ENCODE measurements around the gene PTEN. TPM values are rescaled to one million over a fixed set of nuclear protein-coding genes. Genes with fewer than 3 reads are reported as not detected.
A peak's percentile ranks its signal among the peaks of the same experiment; 100 is the strongest.
"Not testable (repeated sequence)": the region's sequence is repeated elsewhere in the genome, so short reads cannot be mapped to it uniquely, and the experiment has no call there.

PTEN gene
- polyA plus RNA-seq, 1 experiment, result 29.6 TPM

- POLR2A ChIA-PET, result interaction anchor here (0.8 to 1.2 kb wide), 3 partner anchors 12 to 327 kb away, joined by 3 to 6 read pairs (median 3); no protein-coding TSS in a partner anchor
- TF ChIP-seq, protein P1, sequence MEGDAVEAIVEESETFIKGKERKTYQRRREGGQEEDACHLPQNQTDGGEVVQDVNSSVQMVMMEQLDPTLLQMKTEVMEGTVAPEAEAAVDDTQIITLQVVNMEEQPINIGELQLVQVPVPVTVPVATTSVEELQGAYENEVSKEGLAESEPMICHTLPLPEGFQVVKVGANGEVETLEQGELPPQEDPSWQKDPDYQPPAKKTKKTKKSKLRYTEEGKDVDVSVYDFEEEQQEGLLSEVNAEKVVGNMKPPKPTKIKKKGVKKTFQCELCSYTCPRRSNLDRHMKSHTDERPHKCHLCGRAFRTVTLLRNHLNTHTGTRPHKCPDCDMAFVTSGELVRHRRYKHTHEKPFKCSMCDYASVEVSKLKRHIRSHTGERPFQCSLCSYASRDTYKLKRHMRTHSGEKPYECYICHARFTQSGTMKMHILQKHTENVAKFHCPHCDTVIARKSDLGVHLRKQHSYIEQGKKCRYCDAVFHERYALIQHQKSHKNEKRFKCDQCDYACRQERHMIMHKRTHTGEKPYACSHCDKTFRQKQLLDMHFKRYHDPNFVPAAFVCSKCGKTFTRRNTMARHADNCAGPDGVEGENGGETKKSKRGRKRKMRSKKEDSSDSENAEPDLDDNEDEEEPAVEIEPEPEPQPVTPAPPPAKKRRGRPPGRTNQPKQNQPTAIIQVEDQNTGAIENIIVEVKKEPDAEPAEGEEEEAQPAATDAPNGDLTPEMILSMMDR (IDR thresholded peaks at IDR 0.05; ENCODE audit: insufficient read depth, low read depth, low read length), result no peak
- no peaks in the 10 kb centered on the region for H3K27me3 ChIP-seq (ENCODE audit: control insufficient read depth, insufficient read depth, low read length)
- H3K4me3 ChIP-seq (ENCODE audit: low read depth, low read length), result peak overlapping the region; percentile 84
- CTCF ChIA-PET, result interaction anchor here (0.7 to 6.3 kb wide), 11 partner anchors 12 to 693 kb away, joined by 3 to 45 read pairs (median 4); no protein-coding TSS in a partner anchor
- H3K36me3 ChIP-seq (ENCODE audit: control insufficient read depth, insufficient read depth, low read length), result no peaks in the 10 kb centered on the region
- peak; percentile 73 for DNase-seq (ENCODE audit: low read depth)
Measured at GRCh38 chr10:87861953-87862678, 1.3 kb upstream of the PTEN start.

DNA sequence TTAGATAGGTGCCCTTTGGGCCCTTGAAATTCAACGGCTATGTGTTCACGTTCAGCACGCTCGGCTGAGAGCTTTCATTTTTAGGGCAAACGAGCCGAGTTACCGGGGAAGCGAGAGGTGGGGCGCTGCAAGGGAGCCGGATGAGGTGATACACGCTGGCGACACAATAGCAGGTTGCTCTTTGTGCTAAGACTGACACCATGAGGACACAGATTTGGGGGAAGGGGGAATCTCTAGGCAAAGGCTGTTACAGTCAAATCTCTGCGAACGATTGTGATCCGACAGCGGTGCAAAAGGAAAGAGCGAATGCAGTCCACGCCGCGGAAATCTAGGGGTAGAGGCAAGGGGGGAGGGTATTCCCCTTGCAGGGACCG is 759 bp upstream of the PTEN start:
- TF ChIP-seq, protein P1 (IDR thresholded peaks at IDR 0.05; ENCODE audit: insufficient read depth, low read depth, low read length), result 0 out of 2 replicates have a peak, but pooled peaks have one; percentile 3
- peak overlapping the region; percentile 84 for H3K4me3 ChIP-seq (ENCODE audit: low read depth, low read length)
- no peak for DNase-seq (ENCODE audit: low read depth)
- H3K27me3 ChIP-seq (ENCODE audit: control insufficient read depth, insufficient read depth, low read length), result no peaks in the 10 kb centered on the region
- ChIA-PET CTCF (interaction anchor here (1.0 to 6.3 kb wide), 5 partner anchors 12 to 526 kb away, joined by 3 to 45 read pairs (median 6); no protein-coding TSS in a partner anchor), POLR2A (interaction anchor here (0.6 to 1.2 kb wide), 3 partner anchors 11 to 323 kb away, joined by 3 read pairs; no protein-coding TSS in a partner anchor)
- no peaks in the 10 kb centered on the region for H3K36me3 ChIP-seq (ENCODE audit: control insufficient read depth, insufficient read depth, low read length)

DNA sequence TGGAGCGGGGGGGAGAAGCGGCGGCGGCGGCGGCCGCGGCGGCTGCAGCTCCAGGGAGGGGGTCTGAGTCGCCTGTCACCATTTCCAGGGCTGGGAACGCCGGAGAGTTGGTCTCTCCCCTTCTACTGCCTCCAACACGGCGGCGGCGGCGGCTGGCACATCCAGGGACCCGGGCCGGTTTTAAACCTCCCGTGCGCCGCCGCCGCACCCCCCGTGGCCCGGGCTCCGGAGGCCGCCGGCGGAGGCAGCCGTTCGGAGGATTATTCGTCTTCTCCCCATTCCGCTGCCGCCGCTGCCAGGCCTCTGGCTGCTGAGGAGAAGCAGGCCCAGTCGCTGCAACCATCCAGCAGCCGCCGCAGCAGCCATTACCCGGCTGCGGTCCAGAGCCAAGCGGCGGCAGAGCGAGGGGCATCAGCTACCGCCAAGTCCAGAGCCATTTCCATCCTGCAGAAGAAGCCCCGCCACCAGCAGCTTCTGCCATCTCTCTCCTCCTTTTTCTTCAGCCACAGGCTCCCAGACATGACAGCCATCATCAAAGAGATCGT is 598 bp downstream of the PTEN start:
- H3K36me3 ChIP-seq (ENCODE audit: control insufficient read depth, insufficient read depth, low read length); DNase-seq (ENCODE audit: low read depth); H3K27me3 ChIP-seq (ENCODE audit: control insufficient read depth, insufficient read depth, low read length): not testable (repeated sequence)
- CTCF ChIA-PET, result interaction anchor here (0.8 to 6.3 kb wide), 2 partner anchors 320 to 525 kb away, joined by 3 to 45 read pairs; no protein-coding TSS in a partner anchor
- peak overlapping the region; percentile 84 for H3K4me3 ChIP-seq (ENCODE audit: low read depth, low read length)
- POLR2A ChIA-PET, result interaction anchor here (0.8 kb wide), 1 partner anchor 676 kb away, joined by 3 read pairs; no protein-coding TSS in a partner anchor

GRCh38 chr10:87864496-87865059 is 1.2 kb downstream of the PTEN start:
- peak overlapping the region; percentile 84 for H3K4me3 ChIP-seq (ENCODE audit: low read depth, low read length)
- H3K36me3 ChIP-seq (ENCODE audit: control insufficient read depth, insufficient read depth, low read length), result no peaks in the 10 kb centered on the region
- ChIA-PET POLR2A (interaction anchor here (1.0 kb wide), 1 partner anchor 288 kb away, joined by 4 read pairs; no protein-coding TSS in a partner anchor), CTCF (interaction anchor here (0.8 to 6.3 kb wide), 2 partner anchors 321 to 524 kb away, joined by 3 to 45 read pairs; no protein-coding TSS in a partner anchor)
- H3K27me3 ChIP-seq (ENCODE audit: control insufficient read depth, insufficient read depth, low read length), result no peaks in the 10 kb centered on the region
- DNase-seq (ENCODE audit: low read depth), result no peak
- TF ChIP-seq, protein P1 (IDR thresholded peaks at IDR 0.05; ENCODE audit: insufficient read depth, low read depth, low read length), result no peak

- H3K4me3 ChIP-seq (ENCODE audit: low read depth, low read length), result peak overlapping the region; percentile 84
- TF ChIP-seq, protein P1 (IDR thresholded peaks at IDR 0.05; ENCODE audit: insufficient read depth, low read depth, low read length), result no peak
- CTCF ChIA-PET, result interaction anchor here (6.3 kb wide), 1 partner anchor 524 kb away, joined by 45 read pairs; no protein-coding TSS in a partner anchor
- no peaks in the 10 kb centered on the region for H3K36me3 ChIP-seq (ENCODE audit: control insufficient read depth, insufficient read depth, low read length)
- no peak for DNase-seq (ENCODE audit: low read depth)
- POLR2A ChIA-PET, result interaction anchor here (1.0 kb wide), 1 partner anchor 287 kb away, joined by 4 read pairs; no protein-coding TSS in a partner anchor
- no peaks in the 10 kb centered on the region for H3K27me3 ChIP-seq (ENCODE audit: control insufficient read depth, insufficient read depth, low read length)
Measured at GRCh38 chr10:87865241-87865881, 1.9 kb downstream of the PTEN start.
